Neural cell (in vitro differentiated cells): ENCODE data around the gene TMCO4. TPM values are rescaled to one million over a fixed set of nuclear protein-coding genes. Genes with fewer than 3 reads are reported as not detected.

Experiments used
- H2AFZ ChIP-seq: fragments of 200-600, 300-800 bp; sonication (generic), shearing (Covaris generic); 2 replicates; pipeline ENCODE4 v1.6.0; 2014; ENCODE audit warnings: low read depth, mild to moderate bottlenecking, antibody characterized with exemption, low read length, moderate library complexity
- H3F3A ChIP-seq: fragments of 200-600 bp; shearing (Covaris generic); 2 replicates; pipeline ENCODE4 v1.6.1; 2016; ENCODE audit warnings: mild to moderate bottlenecking, moderate library complexity, mixed read lengths, antibody characterized with exemption, low read length; ENCODE audit not compliant: insufficient read depth, poor library complexity, severe bottlenecking
- H3K27ac ChIP-seq: fragments of 200-600, 300-800 bp; sonication (generic), shearing (Covaris generic); 2 replicates; pipeline ENCODE4 v1.5.1; 2014; ENCODE audit warnings: mild to moderate bottlenecking, low read length, moderate library complexity
- H3K27me3 ChIP-seq: fragments of 300-800, 200-600 bp; sonication (generic), shearing (Covaris generic); 2 replicates; pipeline ENCODE4 v1.6.0; 2014; ENCODE audit warnings: mild to moderate bottlenecking, low read depth, low read length, moderate library complexity; ENCODE audit not compliant: insufficient read depth
- H3K36me3 ChIP-seq: fragments of 300-800, 200-600 bp; sonication (generic), shearing (Covaris generic); 2 replicates; pipeline ENCODE4 v1.5.1; 2014; ENCODE audit warnings: mild to moderate bottlenecking, antibody characterized with exemption, low read length, moderate library complexity; ENCODE audit not compliant: insufficient read depth
- H3K4me2 ChIP-seq: fragments of 300-800, 200-600 bp; sonication (generic), shearing (Covaris generic); 2 replicates; pipeline ENCODE4 v1.6.0; 2014; ENCODE audit warnings: mild to moderate bottlenecking, low read length
- H3K4me3 ChIP-seq: fragments of 300-800, 200-600 bp; sonication (generic), shearing (Covaris generic); 2 replicates; pipeline ENCODE4 v1.5.1; 2014; ENCODE audit warnings: mild to moderate bottlenecking, low read length, moderate library complexity
- H3K79me2 ChIP-seq: fragments of 200-600 bp; shearing (Covaris generic); replicated peaks from 2 replicates; pipeline ENCODE4 v1.6.0; 2014; ENCODE audit warnings: mild to moderate bottlenecking, low read length, moderate library complexity; ENCODE audit not compliant: insufficient read depth
- H3K9ac ChIP-seq: fragments of 300-800, 200-600 bp; sonication (generic), shearing (Covaris generic); 2 replicates; pipeline ENCODE4 v1.6.1; 2016; ENCODE audit warnings: mild to moderate bottlenecking, low read length, mixed read lengths
- H3K9me2 ChIP-seq: fragments of 200-600 bp; shearing (Covaris generic); 2 replicates; pipeline ENCODE4 v1.6.1; 2016; ENCODE audit warnings: mild to moderate bottlenecking, low read length, mixed read lengths; ENCODE audit not compliant: insufficient read depth
- H3K9me3 ChIP-seq: fragments of 200-600, 300-800 bp; sonication (generic), shearing (Covaris generic); 2 replicates; pipeline ENCODE4 v1.6.1; 2016; ENCODE audit warnings: mild to moderate bottlenecking, mixed run types, low read length, moderate library complexity, mixed read lengths
- H4K20me1 ChIP-seq: fragments of 200-600 bp; shearing (Covaris generic); 2 replicates; pipeline ENCODE4 v1.6.1; 2016; ENCODE audit warnings: mild to moderate bottlenecking, mixed run types; ENCODE audit not compliant: insufficient read depth
- EP300 ChIP-seq: fragments of 450-650 bp; conservative IDR thresholded peaks from 2 replicates; pipeline ENCODE4 v1.6.1; 2014; ENCODE audit warnings: antibody characterized with exemption, mild to moderate bottlenecking, moderate library complexity; ENCODE audit not compliant: poor library complexity, severe bottlenecking
- EZH2 ChIP-seq: fragments of 200-600, 300-800 bp; shearing (Covaris generic), sonication (generic); IDR thresholded peaks from 2 replicates; pipeline ENCODE4 v1.6.1; 2014; ENCODE audit warnings: antibody characterized with exemption, low read length, borderline replicate concordance, mild to moderate bottlenecking; ENCODE audit not compliant: insufficient read depth, poor library complexity, severe bottlenecking
- MXI1 ChIP-seq: fragments of 450-650 bp; conservative IDR thresholded peaks from 2 replicates; pipeline ENCODE4 v1.6.1; 2014; ENCODE audit warnings: antibody characterized with exemption, mild to moderate bottlenecking; ENCODE audit not compliant: poor library complexity, severe bottlenecking
- POLR2AphosphoS5 ChIP-seq: IDR thresholded peaks from 2 replicates; pipeline ENCODE4 v1.6.1; 2012
- RAD21 ChIP-seq: fragments of 450-650 bp; conservative IDR thresholded peaks from 2 replicates; pipeline ENCODE4 v1.6.1; 2014; ENCODE audit warnings: antibody characterized with exemption, mild to moderate bottlenecking, moderate library complexity
- SMC3 ChIP-seq: fragments of 450-650 bp; conservative IDR thresholded peaks from 2 replicates; pipeline ENCODE4 v1.6.1; 2014; ENCODE audit warnings: antibody characterized with exemption, mild to moderate bottlenecking, moderate library complexity; ENCODE audit not compliant: poor library complexity
- TAF1 ChIP-seq: IDR thresholded peaks from 2 replicates; pipeline ENCODE4 v1.6.1; 2012; ENCODE audit warnings: low read depth
- polyA plus RNA-seq: library from polyadenylated mRNA; depleted of rRNA; stranded (reverse); fragments of >200 nt; gene quantifications from 2 replicates; pipeline ENCODE4 v1.2.3, GENCODE V29; 2014
- TF ChIP-seq, protein P1 (sequence below): fragments of 450-650 bp; IDR thresholded peaks from 2 replicates; pipeline ENCODE4 v1.5.1; 2014; ENCODE audit warnings: antibody characterized with exemption, mild to moderate bottlenecking, moderate library complexity; ENCODE audit not compliant: poor library complexity, severe bottlenecking
- TF ChIP-seq, protein P2 (sequence below): IDR thresholded peaks from 2 replicates; pipeline ENCODE4 v1.6.1; 2012; ENCODE audit warnings: borderline replicate concordance

Gene TMCO4
- polyA plus RNA-seq, 1 donor from 2014 or later: not detected

GRCh38 chr1:19656134-19656779 lies 143.5 kb downstream of the TMCO4 start:
- Histone ChIP-seq H4K20me1 (no peaks in the 10 kb centered on the region), H3K9me3 (no peaks in the 10 kb centered on the region), H3K9ac (no peak overlapping the region), H3K36me3 (no peaks in the 10 kb centered on the region), H2AFZ (no peak overlapping the region), H3K4me3 (no peak overlapping the region), H3K4me2 (no peak overlapping the region), H3F3A (no peaks in the 10 kb centered on the region), H3K79me2 (no peaks in the 10 kb centered on the region), H3K27me3 (no peaks in the 10 kb centered on the region), H3K27ac (no peak overlapping the region), H3K9me2 (no peaks in the 10 kb centered on the region)
- TF ChIP-seq, protein P1, sequence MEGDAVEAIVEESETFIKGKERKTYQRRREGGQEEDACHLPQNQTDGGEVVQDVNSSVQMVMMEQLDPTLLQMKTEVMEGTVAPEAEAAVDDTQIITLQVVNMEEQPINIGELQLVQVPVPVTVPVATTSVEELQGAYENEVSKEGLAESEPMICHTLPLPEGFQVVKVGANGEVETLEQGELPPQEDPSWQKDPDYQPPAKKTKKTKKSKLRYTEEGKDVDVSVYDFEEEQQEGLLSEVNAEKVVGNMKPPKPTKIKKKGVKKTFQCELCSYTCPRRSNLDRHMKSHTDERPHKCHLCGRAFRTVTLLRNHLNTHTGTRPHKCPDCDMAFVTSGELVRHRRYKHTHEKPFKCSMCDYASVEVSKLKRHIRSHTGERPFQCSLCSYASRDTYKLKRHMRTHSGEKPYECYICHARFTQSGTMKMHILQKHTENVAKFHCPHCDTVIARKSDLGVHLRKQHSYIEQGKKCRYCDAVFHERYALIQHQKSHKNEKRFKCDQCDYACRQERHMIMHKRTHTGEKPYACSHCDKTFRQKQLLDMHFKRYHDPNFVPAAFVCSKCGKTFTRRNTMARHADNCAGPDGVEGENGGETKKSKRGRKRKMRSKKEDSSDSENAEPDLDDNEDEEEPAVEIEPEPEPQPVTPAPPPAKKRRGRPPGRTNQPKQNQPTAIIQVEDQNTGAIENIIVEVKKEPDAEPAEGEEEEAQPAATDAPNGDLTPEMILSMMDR: no peak
- TF ChIP-seq EP300: no peak
- TF ChIP-seq POLR2AphosphoS5: no peak
- TF ChIP-seq SMC3: no peak
- TF ChIP-seq, protein P2, sequence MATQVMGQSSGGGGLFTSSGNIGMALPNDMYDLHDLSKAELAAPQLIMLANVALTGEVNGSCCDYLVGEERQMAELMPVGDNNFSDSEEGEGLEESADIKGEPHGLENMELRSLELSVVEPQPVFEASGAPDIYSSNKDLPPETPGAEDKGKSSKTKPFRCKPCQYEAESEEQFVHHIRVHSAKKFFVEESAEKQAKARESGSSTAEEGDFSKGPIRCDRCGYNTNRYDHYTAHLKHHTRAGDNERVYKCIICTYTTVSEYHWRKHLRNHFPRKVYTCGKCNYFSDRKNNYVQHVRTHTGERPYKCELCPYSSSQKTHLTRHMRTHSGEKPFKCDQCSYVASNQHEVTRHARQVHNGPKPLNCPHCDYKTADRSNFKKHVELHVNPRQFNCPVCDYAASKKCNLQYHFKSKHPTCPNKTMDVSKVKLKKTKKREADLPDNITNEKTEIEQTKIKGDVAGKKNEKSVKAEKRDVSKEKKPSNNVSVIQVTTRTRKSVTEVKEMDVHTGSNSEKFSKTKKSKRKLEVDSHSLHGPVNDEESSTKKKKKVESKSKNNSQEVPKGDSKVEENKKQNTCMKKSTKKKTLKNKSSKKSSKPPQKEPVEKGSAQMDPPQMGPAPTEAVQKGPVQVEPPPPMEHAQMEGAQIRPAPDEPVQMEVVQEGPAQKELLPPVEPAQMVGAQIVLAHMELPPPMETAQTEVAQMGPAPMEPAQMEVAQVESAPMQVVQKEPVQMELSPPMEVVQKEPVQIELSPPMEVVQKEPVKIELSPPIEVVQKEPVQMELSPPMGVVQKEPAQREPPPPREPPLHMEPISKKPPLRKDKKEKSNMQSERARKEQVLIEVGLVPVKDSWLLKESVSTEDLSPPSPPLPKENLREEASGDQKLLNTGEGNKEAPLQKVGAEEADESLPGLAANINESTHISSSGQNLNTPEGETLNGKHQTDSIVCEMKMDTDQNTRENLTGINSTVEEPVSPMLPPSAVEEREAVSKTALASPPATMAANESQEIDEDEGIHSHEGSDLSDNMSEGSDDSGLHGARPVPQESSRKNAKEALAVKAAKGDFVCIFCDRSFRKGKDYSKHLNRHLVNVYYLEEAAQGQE: no peak
- no peak for TF ChIP-seq TAF1
- no peak for TF ChIP-seq MXI1
- TF ChIP-seq RAD21: no peak
- TF ChIP-seq EZH2: no peak

GRCh38 chr1:19655718-19656080 lies 144.0 kb downstream of the TMCO4 start:
- Histone ChIP-seq H3K79me2 (no peaks in the 10 kb centered on the region), H3K9ac (no peak overlapping the region), H3K27ac (no peak overlapping the region), H4K20me1 (no peaks in the 10 kb centered on the region), H3K4me3 (no peak overlapping the region), H3K4me2 (no peak overlapping the region), H2AFZ (no peak overlapping the region), H3K27me3 (no peaks in the 10 kb centered on the region), H3K36me3 (no peaks in the 10 kb centered on the region), H3K9me2 (no peaks in the 10 kb centered on the region), H3F3A (no peaks in the 10 kb centered on the region), H3K9me3 (no peaks in the 10 kb centered on the region)
- TF ChIP-seq POLR2AphosphoS5: no peak
- TF ChIP-seq MXI1: no peak
- TF ChIP-seq, protein P2: no peak
- TF ChIP-seq SMC3: no peak
- TF ChIP-seq TAF1: no peak
- no peak for TF ChIP-seq EZH2
- TF ChIP-seq, protein P1: no peak
- no peak for TF ChIP-seq RAD21
- no peak for TF ChIP-seq EP300
